H1 (cell line): ENCODE results near the gene TFF3. TPM values are rescaled to one million over a fixed set of nuclear protein-coding genes. Genes with fewer than 3 reads are reported as not detected.
A peak's percentile ranks its signal among the peaks of the same experiment; 100 is the strongest.

Source experiments
- CTCF ChIA-PET: fragments of 300-600 bp; sonication (Branson Sonifier 250); formaldehyde crosslinking; loops from one replicate; lab custom pipeline; 2021; ENCODE audit not compliant: partially characterized antibody; lab: Charles Lee
- POLR2A ChIA-PET: fragments of 300-600 bp; sonication (Branson Sonifier 250); formaldehyde crosslinking; loops from one replicate; lab custom pipeline; 2021; ENCODE audit warnings: inconsistent platforms; ENCODE audit not compliant: partially characterized antibody; lab: Charles Lee
- DNase-seq, 2 experiments: peaks; one replicate each; pipeline versions ENCODE4 v3.0.0 to v3.0.0-alpha.2; 2010 to 2022; ENCODE audit warnings: low spot score in 2 of 2, low read depth in 1 of 2, mixed read lengths in 1 of 2
- FAIRE-seq: peaks from 2 replicates; lab custom pipeline; 2011; peaks lifted over from hg19 to GRCh38; lab: Jason Lieb, UNC
- H2AFZ ChIP-seq: 2 replicates; pipeline ENCODE4 v1.8.1; 2012; ENCODE audit warnings: low read length, inconsistent platforms
- H2AK5ac ChIP-seq: 2 replicates; pipeline ENCODE4 v1.6.1; 2013; ENCODE audit warnings: low read depth, low read length
- H2BK120ac ChIP-seq: replicated peaks from 2 replicates; pipeline ENCODE3; 2013; ENCODE audit warnings: low read depth, low read length, inconsistent platforms
- H2BK12ac ChIP-seq: 2 replicates; pipeline ENCODE4 v1.6.1; 2013; ENCODE audit warnings: low read depth, low read length
- H2BK15ac ChIP-seq: 2 replicates; pipeline ENCODE4 v1.6.1; 2013; ENCODE audit warnings: low read length
- H2BK20ac ChIP-seq: 2 replicates; pipeline ENCODE4 v1.6.1; 2013; ENCODE audit warnings: low read length
- H2BK5ac ChIP-seq: 2 replicates; pipeline ENCODE4 v1.6.1; 2013; ENCODE audit warnings: low read depth, low read length
- H3K14ac ChIP-seq: 2 replicates; pipeline ENCODE4 v1.6.1; 2013; ENCODE audit warnings: inconsistent platforms; ENCODE audit not compliant: insufficient read length
- H3K18ac ChIP-seq: 2 replicates; pipeline ENCODE4 v1.6.1; 2013; ENCODE audit warnings: low read length; ENCODE audit errors: extremely low read depth
- H3K23ac ChIP-seq: 2 replicates; pipeline ENCODE4 v1.6.1; 2013; ENCODE audit warnings: inconsistent platforms; ENCODE audit not compliant: insufficient read length
- H3K23me2 ChIP-seq: 2 replicates; pipeline ENCODE4 v1.6.1; 2013; ENCODE audit warnings: low read depth, low read length
- H3K27ac ChIP-seq: 2 replicates; pipeline ENCODE4 v1.6.1; 2011; ENCODE audit warnings: low read depth, low read length, inconsistent platforms
- H3K27me3 ChIP-seq, 4 experiments: replicated peaks in 1 of 4; 1 replicate in 1 of 4; 2 replicates in 3 of 4; pipeline versions ENCODE4 v1.6.1 to v1.8.1; 2011 to 2013; ENCODE audit warnings: low read length in 3 of 4, mild to moderate bottlenecking in 3 of 4, inconsistent platforms in 2 of 4, mixed read lengths in 2 of 4, moderate library complexity in 1 of 4; ENCODE audit not compliant: control insufficient read depth in 3 of 4, insufficient read depth in 3 of 4; ENCODE audit errors: extremely low read depth in 1 of 4
- H3K36me3 ChIP-seq, 4 experiments: 2 replicates each; pipeline versions ENCODE4 v1.6.1 to v1.8.1; 2011 to 2013; ENCODE audit warnings: mild to moderate bottlenecking in 4 of 4, low read length in 3 of 4, moderate library complexity in 2 of 4, control low read depth in 1 of 4, inconsistent platforms in 1 of 4; ENCODE audit not compliant: insufficient read depth in 4 of 4, control insufficient read depth in 2 of 4
- H3K4ac ChIP-seq: replicated peaks from 2 replicates; pipeline ENCODE3; 2013; ENCODE audit warnings: low read length, low read depth, mixed read lengths, inconsistent platforms; ENCODE audit not compliant: insufficient read length
- H3K4me1 ChIP-seq, 4 experiments: replicated peaks in 1 of 4; 1 replicate in 1 of 4; 2 replicates in 3 of 4; pipeline versions ENCODE4 v1.6.1 to v1.8.1; 2011 to 2013; ENCODE audit warnings: low read length in 3 of 4, inconsistent platforms in 2 of 4, mixed read lengths in 1 of 4; ENCODE audit not compliant: insufficient read depth in 4 of 4, control insufficient read depth in 3 of 4
- H3K4me2 ChIP-seq, 2 experiments: 2 replicates each; pipeline versions ENCODE4 v1.6.1 to v1.8.1; 2011 to 2013; ENCODE audit warnings: low read depth in 2 of 2, low read length in 2 of 2, control low read depth in 1 of 2, inconsistent platforms in 1 of 2, mild to moderate bottlenecking in 1 of 2; ENCODE audit not compliant: insufficient read depth in 1 of 2
- H3K4me3 ChIP-seq, 4 experiments: fragments of 200-600, 300-600 bp in 1 of 4; sonication (generic), shearing (Covaris generic), sonication (Bioruptor Twin) in 1 of 4; 2 replicates each; pipeline versions ENCODE4 v1.5.1 to v1.8.1; 2011 to 2016; ENCODE audit warnings: low read length in 4 of 4, low read depth in 3 of 4, control low read depth in 2 of 4, inconsistent platforms in 2 of 4, mild to moderate bottlenecking in 2 of 4, mixed read lengths in 1 of 4, moderate library complexity in 1 of 4; ENCODE audit not compliant: insufficient read depth in 2 of 4; ENCODE audit errors: extremely low read depth in 1 of 4
- H3K56ac ChIP-seq: replicated peaks from 2 replicates; pipeline ENCODE3; 2013; ENCODE audit warnings: low read depth, mild to moderate bottlenecking, mixed read lengths, low read length, inconsistent platforms; ENCODE audit not compliant: insufficient read length
- H3K79me1 ChIP-seq: 2 replicates; pipeline ENCODE4 v1.6.1; 2013; ENCODE audit warnings: low read depth, low read length, control low read depth
- H3K79me2 ChIP-seq, 2 experiments: 2 replicates each; pipeline versions ENCODE4 v1.6.1 to v1.8.1; 2012 to 2013; ENCODE audit warnings: low read length in 2 of 2, mild to moderate bottlenecking in 2 of 2, inconsistent platforms in 1 of 2; ENCODE audit not compliant: insufficient read depth in 2 of 2, control insufficient read depth in 1 of 2
- H3K9ac ChIP-seq, 4 experiments: replicated peaks in 1 of 4; 1 replicate in 1 of 4; 2 replicates in 3 of 4; pipeline versions ENCODE4 v1.6.1 to v1.8.1; 2011 to 2013; ENCODE audit warnings: low read depth in 3 of 4, low read length in 3 of 4, control low read depth in 2 of 4, mild to moderate bottlenecking in 2 of 4, moderate library complexity in 2 of 4, inconsistent platforms in 1 of 4; ENCODE audit errors: extremely low read depth in 1 of 4
- H3K9me3 ChIP-seq, 2 experiments: 2 replicates each; pipeline versions ENCODE4 v1.6.1 to v1.8.1; 2012 to 2013; ENCODE audit warnings: mild to moderate bottlenecking in 2 of 2, moderate library complexity in 2 of 2, control low read depth in 1 of 2, inconsistent platforms in 1 of 2, low read depth in 1 of 2, low read length in 1 of 2, mixed read lengths in 1 of 2; ENCODE audit not compliant: insufficient read depth in 2 of 2
- H4K20me1 ChIP-seq, 2 experiments: replicated peaks in 1 of 2; 2 replicates each; pipeline versions ENCODE3 to v1.8.1; 2011 to 2013; ENCODE audit warnings: inconsistent platforms in 2 of 2, low read length in 2 of 2, mild to moderate bottlenecking in 1 of 2; ENCODE audit not compliant: insufficient read depth in 2 of 2, control insufficient read depth in 1 of 2
- H4K5ac ChIP-seq: 2 replicates; pipeline ENCODE4 v1.6.1; 2013; ENCODE audit warnings: low read length, low read depth, mixed read lengths, inconsistent platforms; ENCODE audit not compliant: insufficient read length
- H4K8ac ChIP-seq: 2 replicates; pipeline ENCODE4 v1.8.0; 2013; ENCODE audit warnings: mild to moderate bottlenecking, moderate library complexity, low read length, inconsistent platforms; ENCODE audit not compliant: insufficient read depth; ENCODE audit errors: extremely low read depth
- H4K91ac ChIP-seq: replicated peaks from 2 replicates; pipeline ENCODE3; 2013; ENCODE audit warnings: low read length, mixed read lengths, inconsistent platforms; ENCODE audit not compliant: insufficient read length
- ATF3 ChIP-seq: IDR thresholded peaks from 2 replicates; pipeline ENCODE4 v1.6.1; 2011; ENCODE audit warnings: low read depth, mild to moderate bottlenecking, low read length; ENCODE audit not compliant: insufficient read depth
- BRCA1 ChIP-seq: IDR thresholded peaks from 2 replicates; pipeline ENCODE4 v1.6.1; 2012; ENCODE audit warnings: low read depth, low read length, improper control_type of control experiment
- CEBPB ChIP-seq: IDR thresholded peaks from 2 replicates; pipeline ENCODE4 v1.6.1; 2012; ENCODE audit warnings: low read depth, low read length
- CTBP2 ChIP-seq: IDR thresholded peaks from 2 replicates; pipeline ENCODE4 v1.7.0; 2011; ENCODE audit warnings: borderline replicate concordance, mild to moderate bottlenecking, moderate library complexity, mixed read lengths, low read length; ENCODE audit not compliant: insufficient read depth, insufficient read length
- HDAC2 ChIP-seq, 2 experiments: fragments of 300-600 bp in 1 of 2; sonication (generic) in 1 of 2; IDR thresholded peaks; 2 replicates each; pipeline ENCODE4 v1.6.1; 2011 to 2012; ENCODE audit warnings: low read depth in 2 of 2, low read length in 2 of 2, mild to moderate bottlenecking in 2 of 2, moderate library complexity in 2 of 2, borderline replicate concordance in 1 of 2, inconsistent platforms in 1 of 2
- JUND ChIP-seq: IDR thresholded peaks from 2 replicates; pipeline ENCODE4 v1.6.1; 2011; ENCODE audit warnings: mild to moderate bottlenecking, improper control_type of control experiment, low read length
- KDM4A ChIP-seq: IDR thresholded peaks from one replicate; pipeline ENCODE4 v1.7.1; 2012; ENCODE audit warnings: low read depth, mild to moderate bottlenecking, moderate library complexity, low read length, inconsistent platforms; ENCODE audit not compliant: severe bottlenecking
- NANOG ChIP-seq: IDR thresholded peaks from 2 replicates; pipeline ENCODE4 v1.6.1; 2011; ENCODE audit warnings: low read length, low read depth, mild to moderate bottlenecking, inconsistent platforms; ENCODE audit not compliant: insufficient read depth, poor library complexity, severe bottlenecking
- RXRA ChIP-seq: IDR thresholded peaks from 2 replicates; pipeline ENCODE4 v1.6.1; 2011; ENCODE audit warnings: low read depth, mild to moderate bottlenecking, low read length, moderate library complexity; ENCODE audit not compliant: insufficient read depth
- WGBS, 2 experiments: shearing (Covaris generic) in 1 of 2; methylation state at CpG; one replicate each; pipeline versions ENCODE4 v1.1.6 to v1.1.7; 2013 to 2015; ENCODE audit warnings: low lambda C conversion rate in 2 of 2, mixed read lengths in 2 of 2, inconsistent platforms in 1 of 2, low coverage in 1 of 2, missing lambda C conversion rate in 1 of 2; ENCODE audit not compliant: insufficient replicate concordance in 2 of 2, insufficient coverage in 1 of 2, insufficient read length in 1 of 2; ENCODE audit errors: extremely low coverage in 1 of 2, missing lambda C conversion rate in 1 of 2; 5-methylcytosine and 5-hydroxymethylcytosine counted together
- polyA plus RNA-seq, 7 experiments: library from polyadenylated mRNA; depleted of rRNA in 3 of 7; stranded (reverse) in 5 of 7; unstranded in 2 of 7; fragments of >200 nt in 5 of 7; fragments of 200-250 nt in 2 of 7; gene quantifications; 1 replicate in 5 of 7; 2 replicates in 1 of 7; 4 replicates in 1 of 7; pipeline versions ENCODE4 v1.2.1 to v1.2.3, GENCODE V29; 2011 to 2013; ENCODE audit warnings: missing spikeins in 2 of 7, mixed read lengths in 2 of 7
- total RNA-seq: library from RNA; stranded (reverse); fragmentation: NEBNext Ultra II Directional; extraction: Animal tissue kit (Norgen Biotek cat#: 25700); gene quantifications from 2 replicates; pipeline ENCODE4 v1.2.1, GENCODE V29; 2021

Gene TFF3
- total and polyA plus RNA-seq, 2 of the 8 experiments (the other 6 are each of a cell fraction or from before 2014, with no cell fraction given): 1.7 to 6.7 TPM

DNA sequence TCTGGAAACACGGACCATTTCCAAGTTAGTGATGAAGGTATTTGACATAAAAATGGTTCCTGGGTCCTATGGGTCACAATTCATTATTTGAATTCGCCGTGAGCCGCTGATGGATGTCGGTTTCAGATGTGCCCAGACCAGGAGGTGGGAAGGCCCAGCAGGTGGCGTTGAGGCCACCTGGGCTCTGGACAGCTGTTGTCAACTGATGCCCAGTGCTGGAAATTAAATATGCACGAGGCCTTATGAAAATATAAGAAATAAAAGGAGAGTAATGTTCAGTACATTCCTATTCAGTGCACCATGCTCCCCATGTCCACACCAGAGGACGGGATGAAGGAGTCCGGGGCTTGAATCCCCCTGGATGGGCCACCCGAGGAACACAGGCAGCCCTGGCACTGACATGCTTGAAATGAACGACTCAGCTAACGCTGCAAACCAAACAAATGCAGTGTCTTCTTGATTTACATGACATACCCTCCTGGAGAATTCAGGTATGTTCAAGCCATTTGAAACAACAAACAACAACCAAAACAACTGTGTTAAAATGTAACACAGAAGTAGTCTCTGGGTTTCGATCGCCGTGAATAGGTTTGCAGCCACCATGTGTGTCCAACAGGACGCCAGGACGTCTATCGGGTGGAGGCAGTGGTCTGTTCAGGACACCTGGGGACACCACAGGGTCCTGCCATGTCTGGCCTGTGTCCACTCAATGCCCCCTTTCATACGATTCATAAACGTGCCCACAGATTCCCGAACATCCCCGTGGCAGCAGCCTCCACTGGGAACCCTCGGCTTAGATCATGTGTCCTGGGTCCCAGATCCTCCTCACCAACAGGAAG is 6.1 kb downstream of the TFF3 start:
- Histone ChIP-seq H3K9ac (no peak overlapping the region), H3K23me2 (no peaks in the 10 kb centered on the region; the same call in 1 of the 2 replicates), H2BK20ac (0 out of 2 replicates have a peak overlapping the region, but pooled peaks have one; percentile 13), H3K4ac (no peak overlapping the region), H2BK5ac (no peak overlapping the region), H3K27me3 (peaks cover 0 to 7% (median 3%) of the 10 kb centered on the region in 4 experiments; a peak in 2 of 7 replicates), H2BK120ac (no peak overlapping the region), H4K5ac (no peak overlapping the region), H3K4me1 (peaks cover 4 to 14% (median 6%) of the 10 kb centered on the region in 4 experiments), H4K91ac (no peak overlapping the region), H3K23ac (no peak overlapping the region), H3K4me2 (no peak overlapping the region), H3K56ac (no peak overlapping the region), H2AK5ac (no peak overlapping the region), H3K4me3 (no peak overlapping the region), H3K36me3 (no peaks in the 10 kb centered on the region), H3K79me2 (no peaks in the 10 kb centered on the region), H4K8ac (peak overlapping the region; percentile 76), H2AFZ (peak overlapping the region; percentile 73; the same call in 1 of the 2 replicates), H4K20me1 (no peaks in the 10 kb centered on the region), H3K27ac (no peak overlapping the region), H3K14ac (no peak overlapping the region), H3K9me3 (no peaks in the 10 kb centered on the region), H2BK15ac (peak overlapping the region; percentile 61; the same call in 1 of the 2 replicates), H3K18ac (no peak overlapping the region), H2BK12ac (0 out of 2 replicates have a peak overlapping the region, but pooled peaks have one; percentile 62), H3K79me1 (no peaks in the 10 kb centered on the region)
- POLR2A ChIA-PET: interaction anchor here (1.6 kb wide), 1 partner anchor 29 kb away, joined by 4 read pairs; no protein-coding TSS in a partner anchor
- FAIRE-seq (no peak), DNase-seq (no peak)
- CTCF ChIA-PET: interaction anchor here (0.8 to 14.3 kb wide), 39 partner anchors 9 to 380 kb away, joined by 3 to 137 read pairs (median 4); no protein-coding TSS in a partner anchor
- 67% methylated on average over 23 of the region's 23 CpGs; no CpG with 5 or more reads in 1 of the 2 experiments for WGBS, 2 experiments
- TF ChIP-seq ATF3 (no peak), KDM4A (no peak), RXRA (no peak), CTBP2 (no peak), JUND (no peak), CEBPB (no peak), BRCA1 (no peak), NANOG (no peak), HDAC2 (IDR thresholded peaks at IDR 0.05; ENCODE audit: borderline replicate concordance in 1 of 2, low read depth in 2 of 2, low read length in 2 of 2) (no peak)
